PC-9 (cell line): ENCODE results near the gene IMPA2.

ENCODE experiments used
- CTCF ChIP-seq: fragments of 200-600 bp; sonication (generic); conservative IDR thresholded peaks from 2 replicates; pipeline ENCODE4 v1.6.1; 2017; ENCODE audit warnings: mixed run types, antibody characterized with exemption, mild to moderate bottlenecking, moderate library complexity
- EZH2 ChIP-seq: fragments of 200-600 bp; sonication (generic); IDR thresholded peaks from 2 replicates; pipeline ENCODE4 v1.8.0; 2017; ENCODE audit warnings: antibody characterized with exemption, low read depth

DNA sequence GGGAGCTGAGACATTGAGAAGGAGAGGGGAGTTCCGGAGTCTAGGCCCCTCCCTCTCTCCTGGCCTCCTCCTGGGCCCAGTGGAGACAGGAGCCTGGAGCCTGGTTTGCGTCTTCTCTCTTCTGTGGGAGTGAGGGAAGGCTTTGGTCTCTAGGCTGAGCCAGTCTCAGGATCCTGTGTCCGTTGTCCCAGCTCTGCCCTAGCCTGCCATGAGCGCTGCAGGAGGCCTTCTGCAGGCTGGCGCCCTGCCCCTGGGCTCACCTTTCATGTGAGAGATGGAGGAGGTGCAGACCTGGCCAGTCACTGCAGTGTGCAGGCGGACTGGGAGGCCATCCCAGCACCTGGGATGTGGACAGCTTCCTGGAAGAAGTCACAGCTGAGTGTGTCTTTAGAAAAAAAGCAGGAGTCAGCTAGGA, 8.7 kb downstream of the IMPA2 start:
- TF ChIP-seq CTCF = no peak
- TF ChIP-seq EZH2 = no peak
